HG03442 (cell line): ENCODE results near the gene SNX33.

ENCODE experiments used
- ATAC-seq: cut with Tn5 transposase; IDR thresholded peaks from one replicate; pipeline ENCODE4 v1.9.1; 2021; ENCODE audit warnings: mild to moderate bottlenecking, moderate library complexity; ENCODE audit not compliant: unreplicated experiment

SNX33 gene

GRCh38 chr15:75641179-75641503 lies 6.6 kb upstream of the SNX33 start:
- ATAC-seq = no peak

DNA sequence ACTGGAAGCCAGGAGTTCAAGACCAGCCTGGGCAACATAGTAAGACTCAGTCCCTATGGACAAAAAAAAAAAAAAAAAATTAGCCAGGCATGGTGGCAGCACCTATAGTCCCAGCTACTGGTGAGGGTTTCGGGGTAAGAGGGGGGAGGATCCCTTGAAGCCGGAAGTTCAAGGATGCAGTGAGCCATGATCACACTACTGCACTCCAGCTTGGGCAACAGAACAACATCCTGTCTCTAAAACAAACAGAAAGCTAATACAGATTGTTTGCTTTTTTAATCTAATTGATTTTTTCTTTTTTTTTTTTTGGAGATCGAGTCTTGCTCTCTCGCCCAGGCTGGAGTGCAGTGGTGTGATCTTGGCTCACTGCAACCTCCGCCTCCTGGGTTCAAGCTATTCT lies 6.1 kb upstream of the SNX33 start:
- ATAC-seq = no peak

GRCh38 chr15:75644376-75644775 lies 3.3 kb upstream of the SNX33 start:
- ATAC-seq = no peak

GRCh38 chr15:75646112-75646943 lies 1.4 kb upstream of the SNX33 start:
- ATAC-seq = no peak

DNA sequence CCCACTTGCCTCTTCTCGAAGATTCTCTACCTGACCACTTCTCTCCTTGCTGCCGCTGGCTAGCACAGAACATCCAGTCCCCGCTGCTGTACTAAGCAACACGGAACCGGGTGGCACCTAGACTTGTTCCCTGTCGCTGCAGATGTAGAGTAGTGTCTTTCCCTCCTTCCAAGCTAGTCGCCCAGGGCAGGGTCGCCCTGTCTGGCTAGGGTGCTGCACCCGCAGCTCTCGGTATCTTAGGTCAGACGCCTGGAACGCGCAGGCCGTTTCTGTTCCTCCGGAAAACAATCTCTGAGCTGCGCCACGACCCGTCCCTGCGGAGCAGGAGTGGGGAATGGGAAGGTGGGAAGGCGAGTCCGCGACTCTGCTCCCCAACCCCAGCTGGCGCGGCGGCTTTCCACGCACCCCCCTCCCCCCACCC lies 758 bp upstream of the SNX33 start:
- ATAC-seq = no peak

- ATAC-seq = no peak
These were observed 666 bp downstream of the SNX33 start for GRCh38 chr15:75648156-75649000.

GRCh38 chr15:75649045-75649761 lies 1.5 kb downstream of the SNX33 start:
- ATAC-seq = no peak

DNA sequence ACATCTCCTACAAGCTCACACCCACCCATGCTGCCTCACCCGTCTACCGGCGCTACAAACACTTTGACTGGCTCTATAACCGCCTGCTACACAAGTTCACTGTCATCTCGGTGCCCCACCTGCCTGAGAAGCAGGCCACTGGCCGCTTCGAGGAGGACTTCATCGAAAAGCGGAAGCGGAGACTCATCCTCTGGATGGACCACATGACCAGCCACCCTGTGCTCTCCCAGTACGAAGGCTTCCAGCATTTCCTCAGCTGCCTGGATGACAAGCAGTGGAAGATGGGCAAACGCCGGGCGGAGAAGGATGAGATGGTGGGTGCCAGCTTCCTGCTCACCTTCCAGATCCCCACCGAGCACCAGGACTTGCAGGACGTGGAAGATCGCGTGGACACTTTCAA lies 2.1 kb downstream of the SNX33 start:
- ATAC-seq = no peak

DNA sequence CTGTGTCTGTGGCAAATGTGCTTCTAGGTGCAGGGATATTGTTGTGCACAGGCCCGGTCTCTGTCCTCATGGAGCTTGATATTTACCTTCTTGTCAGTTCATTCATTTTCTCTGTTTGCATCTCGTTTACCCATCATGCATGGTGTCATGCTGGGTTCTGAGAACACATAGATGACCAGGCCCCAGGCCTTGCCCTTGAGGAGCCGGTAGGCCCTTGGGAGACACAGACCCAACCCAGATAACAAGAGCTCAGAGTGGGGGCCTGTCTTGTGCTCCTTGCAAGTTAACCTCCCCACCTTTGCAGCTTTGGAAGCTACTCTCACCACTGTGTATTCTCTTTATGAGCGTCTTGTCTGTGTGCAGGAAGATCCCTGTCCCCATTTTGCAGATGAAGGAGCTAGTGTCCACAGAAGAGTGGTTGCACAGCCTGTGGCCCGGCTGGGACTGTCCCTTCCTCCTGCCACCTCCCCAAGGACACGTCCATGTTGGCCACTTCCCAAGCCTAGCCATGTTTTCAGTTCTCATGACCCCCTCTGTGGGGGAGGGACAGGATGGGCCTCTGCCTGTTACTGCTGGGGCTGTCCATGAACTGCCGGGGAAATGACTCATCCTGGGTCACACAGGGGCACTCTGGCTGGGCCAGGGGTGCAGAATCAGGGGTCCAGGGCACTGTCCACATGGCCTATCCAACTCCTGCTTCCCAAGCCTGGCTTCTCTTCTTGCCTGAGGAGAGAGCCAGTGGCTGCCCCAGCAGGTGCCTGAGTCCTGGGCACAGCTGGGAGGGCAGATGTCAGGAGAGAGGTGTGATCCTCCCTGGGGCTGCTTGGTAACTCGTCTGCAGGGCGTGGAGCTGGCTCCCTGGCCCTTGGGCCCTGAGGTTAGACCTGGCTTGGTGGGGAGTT lies 3.4 kb downstream of the SNX33 start:
- no peak for ATAC-seq

- ATAC-seq = no peak
These were observed 4.3 kb downstream of the SNX33 start for GRCh38 chr15:75651810-75652543.

- ATAC-seq = no peak
These were observed 5.7 kb downstream of the SNX33 start for GRCh38 chr15:75653347-75653913.

- ATAC-seq = no peak
These were observed 6.6 kb downstream of the SNX33 start for GRCh38 chr15:75654201-75654907.

GRCh38 chr15:75655931-75656330 lies 8.2 kb downstream of the SNX33 start:
- no peak for ATAC-seq

GRCh38 chr15:75656331-75656730 lies 8.6 kb downstream of the SNX33 start:
- no peak for ATAC-seq

GRCh38 chr15:75656813-75657212 lies 9.1 kb downstream of the SNX33 start:
- ATAC-seq = no peak

DNA sequence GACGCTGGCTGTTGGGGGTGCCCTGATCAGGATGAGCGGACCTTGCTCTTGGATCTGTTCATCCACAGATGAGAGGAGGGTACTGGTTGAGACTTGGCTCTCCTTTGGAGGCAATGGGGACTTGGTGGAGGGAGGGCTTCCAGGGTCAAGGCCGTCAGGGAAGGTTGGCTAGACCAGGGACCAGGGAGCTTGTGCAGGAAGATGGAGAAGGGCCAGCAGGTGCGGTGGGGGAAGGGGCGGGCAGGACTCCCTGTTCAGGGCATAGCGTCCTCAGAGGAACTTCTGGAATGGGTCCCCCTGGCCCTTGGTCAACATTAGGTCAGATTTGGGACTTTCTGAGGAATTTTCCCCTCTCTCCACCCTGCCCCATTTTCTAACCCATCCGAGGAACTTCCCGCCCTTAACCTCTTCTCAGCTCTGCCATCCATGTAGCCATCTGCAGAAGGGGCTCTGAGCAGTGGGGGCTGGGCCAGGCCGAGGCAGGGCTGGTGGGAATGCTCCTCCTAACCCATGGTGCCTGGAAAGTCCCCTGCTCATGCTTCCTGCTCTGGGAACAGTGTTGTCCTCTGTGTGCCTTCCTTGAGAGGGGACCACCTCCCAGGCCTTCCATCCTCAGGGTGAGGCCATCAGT lies 11.5 kb downstream of the SNX33 start:
- no peak for ATAC-seq

- ATAC-seq = no peak
These were observed 12.4 kb downstream of the SNX33 start for GRCh38 chr15:75659928-75660645.
